ENCODE measurements around the gene UBAC2. TPM values are rescaled to one million over a fixed set of nuclear protein-coding genes. Genes with fewer than 3 reads are reported as not detected.

The UBAC2 gene
- total and polyA plus RNA-seq, 2 of the 4 experiments (the other 2 are of a cell fraction) = 20.8 to 36.3 TPM

GRCh38 chr13:99273128-99273527 lies 72.5 kb downstream of the UBAC2 start:
- Histone ChIP-seq H3K4me2 (ENCODE audit: low read depth, low read length) (no peak overlapping the region), H4K20me1 (ENCODE audit: insufficient read depth, low read length) (peaks cover 5% of the 10 kb centered on the region; the same call in 1 of the 2 replicates), H3K4me3 (ENCODE audit: insufficient read depth, low read depth, low read length) (no peak overlapping the region), H2AK9ac (replicated peaks; ENCODE audit: low read depth, low read length, poor library complexity) (no peak overlapping the region), H3K4me1 (ENCODE audit: control insufficient read depth, insufficient read depth, low read length) (no peaks in the 10 kb centered on the region), H3K4ac (ENCODE audit: low read depth, low read length) (no peak overlapping the region), H4K8ac (ENCODE audit: low read depth in 2 of 2, low read length in 2 of 2) (no peak overlapping the region), H3K9ac (ENCODE audit: low read depth, low read length) (no peak overlapping the region), H2BK15ac (ENCODE audit: low read depth, low read length) (no peak overlapping the region), H3K14ac (replicated peaks; ENCODE audit: low read depth, low read length) (no peak overlapping the region), H3K9me3 (ENCODE audit: control insufficient read depth, insufficient read depth, low read length) (no peaks in the 10 kb centered on the region; the same call in none of the 2 replicates), H2AK5ac (ENCODE audit: low read depth, low read length) (no peak overlapping the region), H3K56ac (ENCODE audit: extremely low read depth, insufficient read depth, low read length) (no peak overlapping the region), H3K18ac (ENCODE audit: low read depth, low read length) (no peak overlapping the region), H2BK120ac (ENCODE audit: low read depth, low read length) (no peak overlapping the region), H4K91ac (ENCODE audit: insufficient read depth, low read depth, low read length) (no peak overlapping the region), H2AFZ (replicated peaks; ENCODE audit: low read length, poor library complexity) (no peak overlapping the region), H3K23ac (ENCODE audit: low read depth, low read length) (no peak overlapping the region), H2BK20ac (ENCODE audit: low read depth, low read length) (no peak overlapping the region), H3K27ac (ENCODE audit: insufficient read depth, low read length) (no peak overlapping the region), H2BK5ac (ENCODE audit: low read depth, low read length, poor library complexity, severe bottlenecking) (no peak overlapping the region), H3K36me3 (ENCODE audit: control insufficient read depth, insufficient read depth, low read length) (peaks cover under 1% of the 10 kb centered on the region), H4K5ac (ENCODE audit: low read depth, low read length) (no peak overlapping the region), H3K79me1 (ENCODE audit: low read depth in 1 of 2, low read length in 2 of 2) (peaks cover 9 to 10% of the 10 kb centered on the region in 2 experiments; a peak in 3 of 4 replicates), H3K9me1 (ENCODE audit: insufficient read depth, low read length) (no peaks in the 10 kb centered on the region), H3K27me3 (ENCODE audit: control insufficient read depth, insufficient read depth, low read length) (no peaks in the 10 kb centered on the region)
- no peak for TF ChIP-seq MAZ (IDR thresholded peaks at IDR 0.05; ENCODE audit: borderline replicate concordance, low read depth, low read length)
- no peak for TF ChIP-seq NFE2L2 (IDR thresholded peaks at IDR 0.05; ENCODE audit: low read depth, low read length)
- TF ChIP-seq CEBPB (IDR thresholded peaks at IDR 0.05; ENCODE audit: low read depth, low read length) = no peak
- TF ChIP-seq FOS (IDR thresholded peaks at IDR 0.05; ENCODE audit: low read depth, low read length) = no peak
- no peak for TF ChIP-seq CHD1 (IDR thresholded peaks at IDR 0.05; ENCODE audit: low read depth, low read length)
- no peak for TF ChIP-seq RAD21 (IDR thresholded peaks at IDR 0.05; ENCODE audit: low read length)
- no peak for TF ChIP-seq RFX5 (IDR thresholded peaks at IDR 0.05; ENCODE audit: low read depth, low read length)
- no peak for TF ChIP-seq BHLHE40 (IDR thresholded peaks at IDR 0.05; ENCODE audit: low read depth, low read length)
- TF ChIP-seq MAFK (IDR thresholded peaks at IDR 0.05; ENCODE audit: low read depth, low read length) = no peak
- no peak for TF ChIP-seq POLR2A (IDR thresholded peaks at IDR 0.05; ENCODE audit: low read depth, low read length)
- no peak for TF ChIP-seq SMC3 (IDR thresholded peaks at IDR 0.05; ENCODE audit: low read depth, low read length)
- TF ChIP-seq MXI1 (IDR thresholded peaks at IDR 0.05; ENCODE audit: borderline replicate concordance, low read depth, low read length) = no peak
- no peak for TF ChIP-seq USF2 (IDR thresholded peaks at IDR 0.05; ENCODE audit: low read depth, low read length)
- TF ChIP-seq ELK1 (IDR thresholded peaks at IDR 0.05; ENCODE audit: borderline replicate concordance, low read depth, low read length) = no peak
- no peak for TF ChIP-seq RCOR1 (IDR thresholded peaks at IDR 0.05; ENCODE audit: insufficient replicate concordance, low read length)
- no peak for TF ChIP-seq CTCF (conservative IDR thresholded peaks at IDR 0.05; ENCODE audit: low read depth, low read length)
- DNase-seq (no peak), ATAC-seq (ENCODE audit: low read depth) (no peak)
- no TSS peak for BruUV-seq (replicated peaks)
- in situ Hi-C loops (cut with MboI; ENCODE audit: low sequenced_read_pairs) = loop anchor here (5.0 kb wide), 1 partner anchor 164 kb away; no protein-coding TSS in a partner anchor
- ChIA-PET CTCF (no interaction called here), POLR2A (ENCODE audit: unreplicated experiment) (no interaction called here)
- WGBS, 2 experiments (ENCODE audit: extremely low coverage in 2 of 2, insufficient read length in 1 of 2) = no CpG with 5 or more reads among the region's 2 CpGs
- dilution Hi-C loops (cut with HindIII; ENCODE audit: low sequenced_read_pairs, unreplicated experiment) = no loop called here
- intact Hi-C loops (cut with micrococcal nuclease) = no loop called here

Data from IMR-90 (cell line).